ENCODE results near the gene MAPK4.

Gene MAPK4

DNA sequence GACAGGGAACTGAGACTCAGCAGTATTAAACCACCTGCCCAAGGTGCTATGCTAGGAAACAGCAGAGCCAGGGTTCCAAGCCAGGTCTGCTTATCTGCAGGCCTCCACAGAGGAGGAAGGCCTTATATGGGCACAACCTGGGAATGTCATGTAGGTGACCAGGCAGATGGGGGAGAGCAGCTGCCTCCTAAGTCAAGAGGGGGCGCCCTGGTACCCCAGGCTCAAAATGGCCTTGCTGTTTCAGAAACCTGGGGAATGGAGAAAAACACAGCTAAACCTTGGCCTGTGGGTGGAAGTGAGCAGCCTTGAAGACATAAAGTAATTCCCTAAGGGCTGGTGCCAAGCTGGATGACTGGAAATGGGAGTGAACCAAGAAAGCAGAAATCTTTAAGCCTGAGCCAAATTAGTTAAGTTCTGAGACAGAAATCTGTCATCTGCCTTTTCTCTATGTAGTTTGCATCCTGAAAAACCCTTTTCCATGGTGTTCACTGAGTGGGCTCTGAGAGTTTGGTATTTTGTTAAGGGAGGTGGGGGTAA lies 79.1 kb downstream of the MAPK4 start:
- Histone ChIP-seq H3K4me3 (ENCODE audit: low read length) (no peak overlapping the region), H4K20me1 (ENCODE audit: insufficient read depth, low read length) (no peaks in the 10 kb centered on the region), H3K4me2 (ENCODE audit: low read length) (no peak overlapping the region), H2AFZ (ENCODE audit: low read depth, low read length) (no peak overlapping the region), H3K36me3 (replicated peaks; ENCODE audit: low read depth, low read length) (no peaks in the 10 kb centered on the region), H3K27ac (ENCODE audit: low read length) (no peak overlapping the region), H3K4me1 (ENCODE audit: low read length) (no peaks in the 10 kb centered on the region), H3K9ac (ENCODE audit: low read length) (no peak overlapping the region), H3K9me3 (ENCODE audit: insufficient read depth, low read length) (no peaks in the 10 kb centered on the region), H3K79me2 (ENCODE audit: low read length) (no peaks in the 10 kb centered on the region), H3K27me3 (ENCODE audit: low read depth, low read length) (peaks cover 15% of the 10 kb centered on the region)
- no peak for TF ChIP-seq EZH2phosphoT487 (IDR thresholded peaks at IDR 0.05; ENCODE audit: low read depth)

DNA sequence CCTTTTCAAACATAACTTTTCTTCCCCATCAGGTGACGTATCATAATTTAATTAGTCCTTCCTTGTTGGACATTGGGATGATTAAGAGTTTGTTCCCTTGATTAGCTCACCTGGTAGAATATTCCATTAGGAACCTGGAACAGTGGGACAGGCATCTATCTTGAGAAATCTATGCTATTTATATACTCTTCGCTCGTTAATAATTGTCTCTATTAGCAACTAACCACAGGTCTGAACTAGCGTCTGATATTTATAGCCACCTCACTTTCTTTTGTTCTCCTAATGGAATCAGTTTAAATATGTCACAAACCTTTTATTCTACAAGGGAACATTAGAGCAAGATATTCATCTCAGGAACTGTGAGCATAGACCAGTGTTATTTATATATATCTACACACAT lies 79.8 kb downstream of the MAPK4 start:
- Histone ChIP-seq H3K4me1 (ENCODE audit: low read length) (no peaks in the 10 kb centered on the region), H3K79me2 (ENCODE audit: low read length) (no peaks in the 10 kb centered on the region), H2AFZ (ENCODE audit: low read depth, low read length) (no peak overlapping the region), H3K4me3 (ENCODE audit: low read length) (no peak overlapping the region), H3K27ac (ENCODE audit: low read length) (no peak overlapping the region), H3K4me2 (ENCODE audit: low read length) (no peak overlapping the region), H3K27me3 (ENCODE audit: low read depth, low read length) (peaks cover 13% of the 10 kb centered on the region; the same call in 1 of the 2 replicates), H3K36me3 (replicated peaks; ENCODE audit: low read depth, low read length) (no peaks in the 10 kb centered on the region), H3K9ac (ENCODE audit: low read length) (no peak overlapping the region), H3K9me3 (ENCODE audit: insufficient read depth, low read length) (no peaks in the 10 kb centered on the region), H4K20me1 (ENCODE audit: insufficient read depth, low read length) (no peaks in the 10 kb centered on the region)
- TF ChIP-seq, protein P1, sequence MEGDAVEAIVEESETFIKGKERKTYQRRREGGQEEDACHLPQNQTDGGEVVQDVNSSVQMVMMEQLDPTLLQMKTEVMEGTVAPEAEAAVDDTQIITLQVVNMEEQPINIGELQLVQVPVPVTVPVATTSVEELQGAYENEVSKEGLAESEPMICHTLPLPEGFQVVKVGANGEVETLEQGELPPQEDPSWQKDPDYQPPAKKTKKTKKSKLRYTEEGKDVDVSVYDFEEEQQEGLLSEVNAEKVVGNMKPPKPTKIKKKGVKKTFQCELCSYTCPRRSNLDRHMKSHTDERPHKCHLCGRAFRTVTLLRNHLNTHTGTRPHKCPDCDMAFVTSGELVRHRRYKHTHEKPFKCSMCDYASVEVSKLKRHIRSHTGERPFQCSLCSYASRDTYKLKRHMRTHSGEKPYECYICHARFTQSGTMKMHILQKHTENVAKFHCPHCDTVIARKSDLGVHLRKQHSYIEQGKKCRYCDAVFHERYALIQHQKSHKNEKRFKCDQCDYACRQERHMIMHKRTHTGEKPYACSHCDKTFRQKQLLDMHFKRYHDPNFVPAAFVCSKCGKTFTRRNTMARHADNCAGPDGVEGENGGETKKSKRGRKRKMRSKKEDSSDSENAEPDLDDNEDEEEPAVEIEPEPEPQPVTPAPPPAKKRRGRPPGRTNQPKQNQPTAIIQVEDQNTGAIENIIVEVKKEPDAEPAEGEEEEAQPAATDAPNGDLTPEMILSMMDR (IDR thresholded peaks at IDR 0.05; ENCODE audit: low read depth, low read length), result no peak
- TF ChIP-seq EZH2phosphoT487 (IDR thresholded peaks at IDR 0.05; ENCODE audit: low read depth), result no peak

DNA sequence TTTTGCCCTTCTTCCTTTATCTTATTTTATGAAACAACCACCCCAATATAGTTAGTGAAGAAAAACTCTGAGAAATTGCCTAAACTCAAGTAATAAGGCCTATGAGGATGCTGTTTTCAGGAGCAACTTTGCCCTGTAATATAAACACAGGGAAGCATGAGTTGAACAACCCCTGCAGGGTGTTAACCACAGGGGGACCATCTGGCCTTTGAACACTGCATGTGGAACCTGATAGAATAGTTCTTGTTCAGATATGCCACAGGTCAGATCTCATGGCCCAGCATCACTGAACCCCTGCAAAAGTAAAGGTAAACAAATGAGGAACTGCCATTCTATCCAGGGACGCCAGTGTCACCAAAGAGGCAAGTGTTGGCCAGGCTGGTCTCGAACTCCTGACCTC lies 82.6 kb downstream of the MAPK4 start:
- H3K36me3 ChIP-seq (replicated peaks; ENCODE audit: low read depth, low read length), result no peaks in the 10 kb centered on the region
- H3K9me3 ChIP-seq (ENCODE audit: insufficient read depth, low read length), result no peaks in the 10 kb centered on the region
- H3K9ac ChIP-seq (ENCODE audit: low read length), result no peak overlapping the region
- H2AFZ ChIP-seq (ENCODE audit: low read depth, low read length), result no peak overlapping the region
- H3K27me3 ChIP-seq (ENCODE audit: low read depth, low read length), result peaks cover 26% of the 10 kb centered on the region
- no peak overlapping the region for H3K27ac ChIP-seq (ENCODE audit: low read length)
- no peaks in the 10 kb centered on the region for H3K4me1 ChIP-seq (ENCODE audit: low read length)
- no peak overlapping the region for H3K4me3 ChIP-seq (ENCODE audit: low read length)
- H3K79me2 ChIP-seq (ENCODE audit: low read length), result no peaks in the 10 kb centered on the region
- no peak overlapping the region for H3K4me2 ChIP-seq (ENCODE audit: low read length)
- TF ChIP-seq, protein P1 (IDR thresholded peaks at IDR 0.05; ENCODE audit: low read depth, low read length), result no peak
- no peak for TF ChIP-seq EZH2phosphoT487 (IDR thresholded peaks at IDR 0.05; ENCODE audit: low read depth)
- no peaks in the 10 kb centered on the region for H4K20me1 ChIP-seq (ENCODE audit: insufficient read depth, low read length)

DNA sequence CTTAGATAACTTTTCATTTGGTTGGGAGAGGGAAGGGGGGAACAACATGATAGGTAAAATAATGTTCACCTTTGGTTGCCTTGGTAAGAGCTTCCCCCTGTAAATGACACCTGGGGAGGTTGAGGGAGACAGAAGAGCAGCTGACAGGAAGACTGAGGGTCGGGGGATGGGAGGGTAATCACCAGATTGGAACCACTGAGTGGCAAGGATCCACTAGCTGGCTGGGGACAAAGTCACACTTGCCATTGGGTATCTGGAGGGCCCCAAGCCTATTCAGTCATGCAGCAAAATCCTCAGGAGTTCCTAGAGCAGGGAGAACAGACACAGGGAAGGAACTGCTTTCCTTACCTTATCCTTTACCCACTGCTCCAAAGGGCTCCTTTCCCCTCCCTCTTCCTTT lies 84.3 kb downstream of the MAPK4 start:
- H3K27me3 ChIP-seq (ENCODE audit: low read depth, low read length), result peaks cover 33% of the 10 kb centered on the region
- no peak overlapping the region for H3K4me2 ChIP-seq (ENCODE audit: low read length)

More for the DNA sequence above, 84.3 kb downstream of the MAPK4 start:
- Histone ChIP-seq H3K4me3 (ENCODE audit: low read length) (no peak overlapping the region), H3K79me2 (ENCODE audit: low read length) (no peaks in the 10 kb centered on the region), H4K20me1 (ENCODE audit: insufficient read depth, low read length) (no peaks in the 10 kb centered on the region), H3K27ac (ENCODE audit: low read length) (no peak overlapping the region), H3K4me1 (ENCODE audit: low read length) (no peaks in the 10 kb centered on the region), H2AFZ (ENCODE audit: low read depth, low read length) (no peak overlapping the region), H3K9ac (ENCODE audit: low read length) (no peak overlapping the region), H3K9me3 (ENCODE audit: insufficient read depth, low read length) (no peaks in the 10 kb centered on the region), H3K36me3 (replicated peaks; ENCODE audit: low read depth, low read length) (no peaks in the 10 kb centered on the region)
- no peak for TF ChIP-seq EZH2phosphoT487 (IDR thresholded peaks at IDR 0.05; ENCODE audit: low read depth)
- TF ChIP-seq, protein P1 (IDR thresholded peaks at IDR 0.05; ENCODE audit: low read depth, low read length), result no peak

All from OCI-LY3 (cell line).